SK-N-SH (cell line): ENCODE data around the gene WDR93. TPM values are rescaled to one million over a fixed set of nuclear protein-coding genes. Genes with fewer than 3 reads are reported as not detected.
A peak's percentile ranks its signal among the peaks of the same experiment; 100 is the strongest.

Experiments used
- CTCF ChIA-PET: fragments of 300-600, 350-600 bp; formaldehyde crosslinking; extraction: SDS; loops from one replicate; lab custom pipeline; 2021; lab: Yijun Ruan, JAX
- POLR2A ChIA-PET: fragments of 350-600 bp; sonication (Branson Sonifier 250); formaldehyde crosslinking; extraction: SDS; loops from one replicate; lab custom pipeline; 2020; ENCODE audit warnings: antibody characterized with exemption, inconsistent platforms; lab: Yijun Ruan, JAX
- DNase-seq: peaks from one replicate; pipeline ENCODE4 v3.0.0; 2012
- H2AFZ ChIP-seq: fragments of 200-600 bp; sonication (generic); 2 replicates; pipeline ENCODE4 v1.8.1; 2016; ENCODE audit warnings: antibody characterized with exemption, mild to moderate bottlenecking, low read depth
- H3F3A ChIP-seq: fragments of 200-600 bp; sonication (generic); replicated peaks from 2 replicates; pipeline ENCODE3; 2016; ENCODE audit warnings: antibody characterized with exemption, mild to moderate bottlenecking; ENCODE audit not compliant: insufficient read depth
- H3K27ac ChIP-seq, 2 experiments: fragments of 200-500 bp in 1 of 2; fragments of 200-600 bp in 1 of 2; sonication (Bioruptor generic) in 1 of 2; sonication (generic), shearing (Covaris generic) in 1 of 2; 2 replicates each; pipeline versions ENCODE4 v1.5.1 to v1.6.1; 2014 to 2016; ENCODE audit warnings: low read depth in 2 of 2, inconsistent platforms in 1 of 2, low read length in 1 of 2, mild to moderate bottlenecking in 1 of 2, mixed read lengths in 1 of 2
- H3K27me3 ChIP-seq: fragments of 200-600 bp; sonication (generic), shearing (Covaris generic); 2 replicates; pipeline ENCODE4 v1.6.1; 2016; ENCODE audit warnings: mixed run types; ENCODE audit not compliant: insufficient read depth
- H3K36me3 ChIP-seq, 2 experiments: fragments of 200-500 bp in 1 of 2; fragments of 200-600 bp in 1 of 2; sonication (Bioruptor generic) in 1 of 2; sonication (generic) in 1 of 2; replicated peaks in 1 of 2; 2 replicates each; pipeline versions ENCODE3 to v1.5.1; 2014 to 2016; ENCODE audit warnings: low read length in 1 of 2, mild to moderate bottlenecking in 1 of 2; ENCODE audit not compliant: insufficient read depth in 2 of 2, control insufficient read depth in 1 of 2
- H3K4me1 ChIP-seq, 2 experiments: fragments of 200-500 bp in 1 of 2; fragments of 200-600 bp in 1 of 2; sonication (Bioruptor generic) in 1 of 2; sonication (generic), shearing (Covaris generic) in 1 of 2; 2 replicates each; pipeline versions ENCODE4 v1.5.1 to v1.6.1; 2014 to 2016; ENCODE audit warnings: low read depth in 1 of 2, low read length in 1 of 2, mixed run types in 1 of 2; ENCODE audit not compliant: insufficient read depth in 2 of 2, control insufficient read depth in 1 of 2
- H3K4me2 ChIP-seq: fragments of 200-600 bp; sonication (generic), shearing (Covaris generic); 2 replicates; pipeline ENCODE4 v1.6.1; 2017; ENCODE audit warnings: mixed run types
- H3K4me3 ChIP-seq, 2 experiments: fragments of 200-500 bp in 1 of 2; fragments of 200-600 bp in 1 of 2; sonication (Bioruptor generic) in 1 of 2; sonication (generic), shearing (Covaris generic) in 1 of 2; 2 replicates each; pipeline versions ENCODE4 v1.5.1 to v1.8.1; 2014 to 2016; ENCODE audit warnings: low read depth in 2 of 2, inconsistent platforms in 1 of 2, low read length in 1 of 2, mild to moderate bottlenecking in 1 of 2, mixed read lengths in 1 of 2, moderate library complexity in 1 of 2
- H3K79me2 ChIP-seq: fragments of 200-600 bp; sonication (generic); 2 replicates; pipeline ENCODE4 v1.8.1; 2017; ENCODE audit warnings: mild to moderate bottlenecking; ENCODE audit not compliant: insufficient read depth
- H3K9ac ChIP-seq: fragments of 200-600 bp; sonication (generic); 2 replicates; pipeline ENCODE4 v1.6.1; 2017; ENCODE audit warnings: mixed run types
- H3K9me2 ChIP-seq: fragments of 200-600 bp; sonication (generic); 2 replicates; pipeline ENCODE4 v1.6.1; 2017; ENCODE audit warnings: mixed run types
- H3K9me3 ChIP-seq: fragments of 200-600 bp; sonication (generic); 2 replicates; pipeline ENCODE4 v1.6.1; 2017; ENCODE audit warnings: mixed run types, mild to moderate bottlenecking, moderate library complexity
- H4K20me1 ChIP-seq: fragments of 200-600 bp; sonication (generic); 2 replicates; pipeline ENCODE4 v1.6.1; 2017; ENCODE audit warnings: mild to moderate bottlenecking, mixed run types; ENCODE audit not compliant: insufficient read depth
- EP300 ChIP-seq, 2 experiments: IDR thresholded peaks; 2 replicates each; pipeline versions ENCODE4 v1.4.0 to v1.6.1; 2012; ENCODE audit warnings: borderline replicate concordance in 1 of 2, low read depth in 1 of 2, low read length in 1 of 2
- EZH2phosphoT487 ChIP-seq: fragments of 200-600 bp; sonication (generic); IDR thresholded peaks from 2 replicates; pipeline ENCODE4 v1.6.1; 2017; ENCODE audit warnings: low read depth, mixed run types, mild to moderate bottlenecking, antibody characterized with exemption, moderate library complexity, borderline replicate concordance
- FOXM1 ChIP-seq: IDR thresholded peaks from 2 replicates; pipeline ENCODE4 v1.4.0; 2012; ENCODE audit warnings: low read depth, mild to moderate bottlenecking
- GABPA ChIP-seq: IDR thresholded peaks from 2 replicates; pipeline ENCODE4 v1.4.0; 2012; ENCODE audit warnings: low read depth, mild to moderate bottlenecking
- JUND ChIP-seq: IDR thresholded peaks from 2 replicates; pipeline ENCODE4 v1.4.0; 2012
- MEF2A ChIP-seq: IDR thresholded peaks from 2 replicates; pipeline ENCODE4 v1.4.0; 2012; ENCODE audit warnings: low read depth, borderline replicate concordance
- NFIC ChIP-seq: IDR thresholded peaks from 2 replicates; pipeline ENCODE4 v1.4.0; 2012; ENCODE audit warnings: borderline replicate concordance
- RAD21 ChIP-seq: IDR thresholded peaks from 2 replicates; pipeline ENCODE4 v1.6.1; 2012; ENCODE audit warnings: mild to moderate bottlenecking, low read length
- RCOR1 ChIP-seq: fragments of 150-350 bp; IDR thresholded peaks from 2 replicates; pipeline ENCODE4 v1.6.1; 2017; ENCODE audit warnings: antibody characterized with exemption, low read length
- RXRA ChIP-seq: IDR thresholded peaks from 2 replicates; pipeline ENCODE4 v1.4.0; 2012; ENCODE audit warnings: low read depth, mild to moderate bottlenecking, borderline replicate concordance
- SMC3 ChIP-seq: IDR thresholded peaks from 2 replicates; pipeline ENCODE4 v1.6.1; 2012; ENCODE audit warnings: low read depth, low read length, improper control_type of control experiment
- TCF12 ChIP-seq: IDR thresholded peaks from 2 replicates; pipeline ENCODE4 v1.4.0; 2012
- WGBS: methylation state at CpG from one replicate; pipeline ENCODE4 v1.1.6; 2017; ENCODE audit warnings: low lambda C conversion rate; 5-methylcytosine and 5-hydroxymethylcytosine counted together
- polyA plus RNA-seq, 3 experiments: library from polyadenylated mRNA; depleted of rRNA; stranded (reverse); fragments of >200 nt; gene quantifications; 2 replicates each; pipeline ENCODE4 v1.2.3, GENCODE V29; 2012
- TF ChIP-seq, protein P1 (sequence below): fragments of 150-350 bp; IDR thresholded peaks from 2 replicates; pipeline ENCODE4 v1.6.1; 2017; ENCODE audit warnings: antibody characterized with exemption, low read length, low read depth, borderline replicate concordance
- TF ChIP-seq, protein P2 (sequence below): IDR thresholded peaks from 2 replicates; pipeline ENCODE4 v1.6.1; 2012; ENCODE audit warnings: mild to moderate bottlenecking, low read depth, low read length, moderate library complexity
- TF ChIP-seq, protein P3 (sequence below): IDR thresholded peaks from 2 replicates; pipeline ENCODE4 v1.4.0; 2012; ENCODE audit warnings: low read depth
- TF ChIP-seq, protein P4 (sequence below): IDR thresholded peaks from 2 replicates; pipeline ENCODE4 v1.4.0; 2012; ENCODE audit warnings: low read depth, borderline replicate concordance
- TF ChIP-seq, protein P5 (sequence below): IDR thresholded peaks from 2 replicates; pipeline ENCODE4; 2012

WDR93 gene
- polyA plus RNA-seq, 1 of the 3 experiments (the other 2 are of a cell fraction): 0.35 TPM

DNA sequence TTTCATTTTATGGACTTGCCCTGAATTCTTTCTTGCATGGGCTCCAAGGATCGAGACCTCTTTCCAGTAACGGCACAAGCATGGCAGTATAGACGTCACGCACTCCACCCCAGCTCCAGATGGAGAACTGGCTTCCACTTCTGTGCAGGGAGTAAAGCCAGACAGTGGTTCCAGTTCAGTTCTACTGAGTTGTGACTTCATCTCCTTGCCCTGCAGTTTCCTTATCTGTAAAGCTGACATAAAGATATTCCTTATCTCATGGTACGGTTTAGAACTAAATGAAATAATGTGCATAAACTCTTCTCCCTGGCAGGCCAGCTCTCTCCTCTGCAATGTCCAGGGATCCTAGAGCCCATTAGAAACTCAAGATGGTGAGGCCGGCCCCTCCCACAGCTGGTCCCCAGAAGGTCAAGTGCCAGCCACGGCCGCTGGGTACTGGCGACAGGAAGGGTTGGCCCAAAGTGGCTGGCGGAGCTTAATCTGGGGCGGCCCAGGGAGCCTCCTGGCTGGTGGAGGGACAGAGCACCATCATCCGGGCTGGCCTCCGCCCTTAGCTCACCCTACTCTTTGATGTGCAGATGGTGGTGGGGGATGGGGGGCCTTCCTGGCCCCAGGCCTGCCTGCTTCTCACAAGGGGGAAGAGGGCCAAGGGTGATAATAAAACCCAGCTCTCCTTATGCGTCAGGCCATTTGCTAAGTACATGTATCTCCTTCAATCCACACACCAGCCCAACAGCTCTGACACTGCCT, 92.7 kb downstream of the WDR93 start:
- peaks cover 11% of the 10 kb centered on the region; the same call in 1 of the 2 replicates for H3K9me3 ChIP-seq
- POLR2A ChIA-PET: no interaction called here
- no peaks in the 10 kb centered on the region for H3K79me2 ChIP-seq
- peaks cover 12% of the 10 kb centered on the region for H3F3A ChIP-seq
- no peaks in the 10 kb centered on the region for H3K9me2 ChIP-seq
- H3K27ac ChIP-seq: no peak overlapping the region
- no peak overlapping the region for H2AFZ ChIP-seq
- peaks cover 0 to 10% of the 10 kb centered on the region in 2 experiments for H3K36me3 ChIP-seq
- no peak overlapping the region for H3K4me3 ChIP-seq
- no peak overlapping the region for H3K9ac ChIP-seq
- CTCF ChIA-PET: interaction anchor here (1.1 to 1.9 kb wide), 4 partner anchors 10 to 92 kb away, joined by 4 to 7 read pairs (median 7); no protein-coding TSS in a partner anchor
- H3K4me2 ChIP-seq: no peak overlapping the region
- no peaks in the 10 kb centered on the region for H4K20me1 ChIP-seq
- no peaks in the 10 kb centered on the region for H3K27me3 ChIP-seq
- no peaks in the 10 kb centered on the region; a peak in 1 of 4 replicates for H3K4me1 ChIP-seq
- WGBS: 92% methylated on average over 9 of the region's 14 CpGs
- TF ChIP-seq, protein P1, sequence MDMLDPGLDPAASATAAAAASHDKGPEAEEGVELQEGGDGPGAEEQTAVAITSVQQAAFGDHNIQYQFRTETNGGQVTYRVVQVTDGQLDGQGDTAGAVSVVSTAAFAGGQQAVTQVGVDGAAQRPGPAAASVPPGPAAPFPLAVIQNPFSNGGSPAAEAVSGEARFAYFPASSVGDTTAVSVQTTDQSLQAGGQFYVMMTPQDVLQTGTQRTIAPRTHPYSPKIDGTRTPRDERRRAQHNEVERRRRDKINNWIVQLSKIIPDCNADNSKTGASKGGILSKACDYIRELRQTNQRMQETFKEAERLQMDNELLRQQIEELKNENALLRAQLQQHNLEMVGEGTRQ: no peak
- TF ChIP-seq, all 33 proteins: peak for 0
- DNase-seq: peak; percentile 38

DNA sequence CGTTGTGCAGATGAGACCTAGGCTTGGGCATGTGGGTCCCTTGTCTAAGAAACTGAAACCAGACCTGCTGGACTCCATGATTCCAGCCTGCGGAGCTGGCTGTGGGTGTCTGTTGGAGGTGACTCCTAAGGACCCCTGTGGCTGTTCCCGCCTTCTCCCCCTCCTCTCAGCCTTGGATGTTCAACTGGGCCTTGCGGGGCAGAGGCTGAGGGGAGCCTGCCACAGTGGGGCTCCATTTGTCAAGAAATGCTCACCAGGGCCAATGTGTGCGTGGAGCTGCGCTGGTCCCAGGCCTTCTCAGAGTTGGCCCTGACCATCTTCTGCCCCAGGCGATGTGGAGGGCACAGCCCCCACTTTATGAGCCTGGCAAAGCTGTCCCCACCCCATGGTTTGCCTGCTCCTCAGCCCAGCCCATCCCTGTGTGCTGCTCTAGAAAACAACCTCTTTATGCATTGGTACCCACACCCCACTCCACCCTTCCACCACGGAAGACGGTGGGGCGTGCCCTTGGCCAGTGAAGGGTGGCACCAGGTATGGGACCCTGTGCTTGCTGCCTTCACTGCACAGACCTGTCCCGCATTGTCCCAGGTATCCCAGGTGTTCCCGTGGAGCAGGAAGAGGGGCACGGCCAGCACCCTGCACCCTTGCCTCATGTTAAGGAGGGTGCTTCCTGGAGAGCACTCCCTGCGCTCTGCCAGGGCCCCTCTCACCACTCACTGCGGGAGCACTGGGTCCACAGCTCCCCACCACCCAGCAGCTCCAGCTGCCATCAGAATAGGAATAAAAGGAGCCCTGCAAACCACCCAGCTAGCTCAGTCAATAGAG, 93.5 kb downstream of the WDR93 start:
- Histone ChIP-seq H3K36me3 (peaks cover 0 to 14% of the 10 kb centered on the region in 2 experiments), H4K20me1 (no peaks in the 10 kb centered on the region), H3F3A (peaks cover 12% of the 10 kb centered on the region), H3K9me3 (peaks cover 12% of the 10 kb centered on the region; the same call in 1 of the 2 replicates), H3K4me2 (no peak overlapping the region), H3K9me2 (no peaks in the 10 kb centered on the region), H3K4me1 (no peaks in the 10 kb centered on the region; a peak in 1 of 4 replicates), H3K27me3 (no peaks in the 10 kb centered on the region), H3K27ac (no peak overlapping the region), H3K4me3 (no peak overlapping the region), H2AFZ (no peak overlapping the region), H3K9ac (no peak overlapping the region), H3K79me2 (no peaks in the 10 kb centered on the region)
- ChIA-PET CTCF (interaction anchor here (1.1 to 1.9 kb wide), 6 partner anchors 11 to 91 kb away, joined by 3 to 7 read pairs (median 6); no protein-coding TSS in a partner anchor), POLR2A (no interaction called here)
- 93% methylated on average over 6 of the region's 15 CpGs for WGBS
- peak; percentile 17 for DNase-seq
- TF ChIP-seq, protein P2, sequence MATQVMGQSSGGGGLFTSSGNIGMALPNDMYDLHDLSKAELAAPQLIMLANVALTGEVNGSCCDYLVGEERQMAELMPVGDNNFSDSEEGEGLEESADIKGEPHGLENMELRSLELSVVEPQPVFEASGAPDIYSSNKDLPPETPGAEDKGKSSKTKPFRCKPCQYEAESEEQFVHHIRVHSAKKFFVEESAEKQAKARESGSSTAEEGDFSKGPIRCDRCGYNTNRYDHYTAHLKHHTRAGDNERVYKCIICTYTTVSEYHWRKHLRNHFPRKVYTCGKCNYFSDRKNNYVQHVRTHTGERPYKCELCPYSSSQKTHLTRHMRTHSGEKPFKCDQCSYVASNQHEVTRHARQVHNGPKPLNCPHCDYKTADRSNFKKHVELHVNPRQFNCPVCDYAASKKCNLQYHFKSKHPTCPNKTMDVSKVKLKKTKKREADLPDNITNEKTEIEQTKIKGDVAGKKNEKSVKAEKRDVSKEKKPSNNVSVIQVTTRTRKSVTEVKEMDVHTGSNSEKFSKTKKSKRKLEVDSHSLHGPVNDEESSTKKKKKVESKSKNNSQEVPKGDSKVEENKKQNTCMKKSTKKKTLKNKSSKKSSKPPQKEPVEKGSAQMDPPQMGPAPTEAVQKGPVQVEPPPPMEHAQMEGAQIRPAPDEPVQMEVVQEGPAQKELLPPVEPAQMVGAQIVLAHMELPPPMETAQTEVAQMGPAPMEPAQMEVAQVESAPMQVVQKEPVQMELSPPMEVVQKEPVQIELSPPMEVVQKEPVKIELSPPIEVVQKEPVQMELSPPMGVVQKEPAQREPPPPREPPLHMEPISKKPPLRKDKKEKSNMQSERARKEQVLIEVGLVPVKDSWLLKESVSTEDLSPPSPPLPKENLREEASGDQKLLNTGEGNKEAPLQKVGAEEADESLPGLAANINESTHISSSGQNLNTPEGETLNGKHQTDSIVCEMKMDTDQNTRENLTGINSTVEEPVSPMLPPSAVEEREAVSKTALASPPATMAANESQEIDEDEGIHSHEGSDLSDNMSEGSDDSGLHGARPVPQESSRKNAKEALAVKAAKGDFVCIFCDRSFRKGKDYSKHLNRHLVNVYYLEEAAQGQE: no peak
- TF ChIP-seq MEF2A: no peak
- TF ChIP-seq RAD21: no peak
- TF ChIP-seq SMC3: no peak
- no peak for TF ChIP-seq TCF12
- TF ChIP-seq, protein P3, sequence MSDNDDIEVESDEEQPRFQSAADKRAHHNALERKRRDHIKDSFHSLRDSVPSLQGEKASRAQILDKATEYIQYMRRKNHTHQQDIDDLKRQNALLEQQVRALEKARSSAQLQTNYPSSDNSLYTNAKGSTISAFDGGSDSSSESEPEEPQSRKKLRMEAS: no peak
- no peak for TF ChIP-seq RCOR1
- TF ChIP-seq, protein P4, sequence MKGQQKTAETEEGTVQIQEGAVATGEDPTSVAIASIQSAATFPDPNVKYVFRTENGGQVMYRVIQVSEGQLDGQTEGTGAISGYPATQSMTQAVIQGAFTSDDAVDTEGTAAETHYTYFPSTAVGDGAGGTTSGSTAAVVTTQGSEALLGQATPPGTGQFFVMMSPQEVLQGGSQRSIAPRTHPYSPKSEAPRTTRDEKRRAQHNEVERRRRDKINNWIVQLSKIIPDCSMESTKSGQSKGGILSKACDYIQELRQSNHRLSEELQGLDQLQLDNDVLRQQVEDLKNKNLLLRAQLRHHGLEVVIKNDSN: no peak
- TF ChIP-seq EP300 (IDR thresholded peaks at IDR 0.05; ENCODE audit: borderline replicate concordance in 1 of 2, low read depth in 1 of 2, low read length in 1 of 2): no peak
- TF ChIP-seq, protein P1: no peak
- TF ChIP-seq, protein P5, sequence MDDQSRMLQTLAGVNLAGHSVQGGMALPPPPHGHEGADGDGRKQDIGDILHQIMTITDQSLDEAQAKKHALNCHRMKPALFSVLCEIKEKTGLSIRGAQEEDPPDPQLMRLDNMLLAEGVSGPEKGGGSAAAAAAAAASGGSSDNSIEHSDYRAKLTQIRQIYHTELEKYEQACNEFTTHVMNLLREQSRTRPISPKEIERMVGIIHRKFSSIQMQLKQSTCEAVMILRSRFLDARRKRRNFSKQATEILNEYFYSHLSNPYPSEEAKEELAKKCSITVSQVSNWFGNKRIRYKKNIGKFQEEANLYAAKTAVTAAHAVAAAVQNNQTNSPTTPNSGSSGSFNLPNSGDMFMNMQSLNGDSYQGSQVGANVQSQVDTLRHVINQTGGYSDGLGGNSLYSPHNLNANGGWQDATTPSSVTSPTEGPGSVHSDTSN: no peak
- TF ChIP-seq JUND: no peak
- TF ChIP-seq NFIC: no peak
- TF ChIP-seq GABPA: no peak
- TF ChIP-seq EZH2phosphoT487: no peak
- TF ChIP-seq FOXM1: no peak
- no peak for TF ChIP-seq RXRA
